ENCODE data around the gene PIGZ.
A peak's percentile ranks its signal among the peaks of the same experiment; 100 is the strongest.

The PIGZ gene

GRCh38 chr3:197002701-197003454, 34.2 kb upstream of the PIGZ start:
- Histone ChIP-seq H3K4me3 (ENCODE audit: low read depth, low read length) (peak overlapping the region; percentile 58), H3K27me3 (replicated peaks) (no peaks in the 10 kb centered on the region), H3K27ac (no peak overlapping the region), H3K36me3 (replicated peaks) (no peaks in the 10 kb centered on the region)
- peak; percentile 55 for TF ChIP-seq CTCF (IDR thresholded peaks at IDR 0.05; ENCODE audit: low read depth, low read length, missing control alignments)
- in situ Hi-C loops (cut with HindIII; ENCODE audit: low pct_ligation_motif_present, low sequenced_read_pairs): no loop called here
- DNase-seq: no peak

- no peak for DNase-seq
- Histone ChIP-seq H3K4me3 (ENCODE audit: low read depth, low read length) (peak overlapping the region; percentile 49), H3K27me3 (replicated peaks) (no peaks in the 10 kb centered on the region), H3K27ac (no peak overlapping the region), H3K36me3 (replicated peaks) (no peaks in the 10 kb centered on the region)
- in situ Hi-C loops (cut with HindIII; ENCODE audit: low pct_ligation_motif_present, low sequenced_read_pairs): no loop called here
- TF ChIP-seq CTCF (IDR thresholded peaks at IDR 0.05; ENCODE audit: low read depth, low read length, missing control alignments): no peak
Measured at GRCh38 chr3:197001972-197002700, 33.5 kb upstream of the PIGZ start.

GRCh38 chr3:197001106-197001971, 32.7 kb upstream of the PIGZ start:
- DNase-seq: no peak
- in situ Hi-C loops (cut with HindIII; ENCODE audit: low pct_ligation_motif_present, low sequenced_read_pairs): no loop called here
- H3K27me3 ChIP-seq (replicated peaks): no peaks in the 10 kb centered on the region
- TF ChIP-seq CTCF (IDR thresholded peaks at IDR 0.05; ENCODE audit: low read depth, low read length, missing control alignments): no peak
- no peak overlapping the region for H3K4me3 ChIP-seq (ENCODE audit: low read depth, low read length)
- H3K36me3 ChIP-seq (replicated peaks): no peaks in the 10 kb centered on the region
- no peak overlapping the region for H3K27ac ChIP-seq

GRCh38 chr3:197000211-197000610, 31.6 kb upstream of the PIGZ start:
- no peak for TF ChIP-seq CTCF (IDR thresholded peaks at IDR 0.05; ENCODE audit: low read depth, low read length, missing control alignments)
- no peak overlapping the region for H3K4me3 ChIP-seq (ENCODE audit: low read depth, low read length)
- no peaks in the 10 kb centered on the region for H3K36me3 ChIP-seq (replicated peaks)
- no peak overlapping the region for H3K27ac ChIP-seq
- H3K27me3 ChIP-seq (replicated peaks): no peaks in the 10 kb centered on the region
- no peak for DNase-seq
- in situ Hi-C loops (cut with HindIII; ENCODE audit: low pct_ligation_motif_present, low sequenced_read_pairs): no loop called here

- H3K4me3 ChIP-seq (ENCODE audit: low read depth, low read length): no peak overlapping the region
- H3K27me3 ChIP-seq (replicated peaks): no peaks in the 10 kb centered on the region
- no peak overlapping the region for H3K27ac ChIP-seq
- TF ChIP-seq CTCF (IDR thresholded peaks at IDR 0.05; ENCODE audit: low read depth, low read length, missing control alignments): no peak
- DNase-seq: no peak
- in situ Hi-C loops (cut with HindIII; ENCODE audit: low pct_ligation_motif_present, low sequenced_read_pairs): no loop called here
- H3K36me3 ChIP-seq (replicated peaks): no peaks in the 10 kb centered on the region
Measured at GRCh38 chr3:196998966-196999760, 30.5 kb upstream of the PIGZ start.
